Transverse colon (tissue), 4 donors: Measurements from ENCODE around the gene GRAMD1B.

Source experiments
- CTCF ChIP-seq, 5 experiments: fragments of 200-600 bp in 3 of 5; fragments of 450-650 bp in 2 of 5; sonication (generic) in 3 of 5; IDR thresholded peaks; 1 replicate in 2 of 5; 2 replicates in 3 of 5; pipeline ENCODE4 v1.5.1; 2016 to 2017; ENCODE audit warnings: antibody characterized with exemption in 5 of 5, inconsistent platforms in 3 of 5, mild to moderate bottlenecking in 2 of 5, moderate library complexity in 1 of 5
- EP300 ChIP-seq: sonication (generic); formaldehyde crosslinking; IDR thresholded peaks from one replicate; pipeline ENCODE4 v1.6.1; 2017; ENCODE audit warnings: antibody characterized with exemption, low read depth
- POLR2A ChIP-seq: fragments of 450-650 bp; IDR thresholded peaks from one replicate; pipeline ENCODE4 v1.6.1; 2016; ENCODE audit warnings: antibody characterized with exemption, mild to moderate bottlenecking, moderate library complexity
- POLR2AphosphoS5 ChIP-seq, 3 donors: sonication (generic); formaldehyde crosslinking; IDR thresholded peaks; one replicate each; pipeline ENCODE4 v1.6.1; 2016; ENCODE audit warnings: antibody characterized with exemption in 3 of 3

GRCh38 chr11:123640029-123640428, 210.0 kb downstream of the GRAMD1B start:
- no peak for TF ChIP-seq POLR2AphosphoS5 (IDR thresholded peaks at IDR 0.05)
- no peak for TF ChIP-seq CTCF (IDR thresholded peaks at IDR 0.05)
- no peak for TF ChIP-seq POLR2A
- no peak for TF ChIP-seq EP300
